Measurements from ENCODE around the gene BGN. TPM values are rescaled to one million over a fixed set of nuclear protein-coding genes. Genes with fewer than 3 reads are reported as not detected.

BGN gene
- total RNA-seq, 1 donor from 2014 or later: 0.69 TPM

GRCh38 chrX:153469811-153470410 lies 24.9 kb upstream of the BGN start:
- TF ChIP-seq, protein P1, sequence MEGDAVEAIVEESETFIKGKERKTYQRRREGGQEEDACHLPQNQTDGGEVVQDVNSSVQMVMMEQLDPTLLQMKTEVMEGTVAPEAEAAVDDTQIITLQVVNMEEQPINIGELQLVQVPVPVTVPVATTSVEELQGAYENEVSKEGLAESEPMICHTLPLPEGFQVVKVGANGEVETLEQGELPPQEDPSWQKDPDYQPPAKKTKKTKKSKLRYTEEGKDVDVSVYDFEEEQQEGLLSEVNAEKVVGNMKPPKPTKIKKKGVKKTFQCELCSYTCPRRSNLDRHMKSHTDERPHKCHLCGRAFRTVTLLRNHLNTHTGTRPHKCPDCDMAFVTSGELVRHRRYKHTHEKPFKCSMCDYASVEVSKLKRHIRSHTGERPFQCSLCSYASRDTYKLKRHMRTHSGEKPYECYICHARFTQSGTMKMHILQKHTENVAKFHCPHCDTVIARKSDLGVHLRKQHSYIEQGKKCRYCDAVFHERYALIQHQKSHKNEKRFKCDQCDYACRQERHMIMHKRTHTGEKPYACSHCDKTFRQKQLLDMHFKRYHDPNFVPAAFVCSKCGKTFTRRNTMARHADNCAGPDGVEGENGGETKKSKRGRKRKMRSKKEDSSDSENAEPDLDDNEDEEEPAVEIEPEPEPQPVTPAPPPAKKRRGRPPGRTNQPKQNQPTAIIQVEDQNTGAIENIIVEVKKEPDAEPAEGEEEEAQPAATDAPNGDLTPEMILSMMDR (conservative IDR thresholded peaks at IDR 0.05; ENCODE audit: low read depth, low read length): no peak
- peak overlapping the region; percentile 73 for H3K4me3 ChIP-seq (ENCODE audit: low read depth, low read length)
- DNase-seq (ENCODE audit: low read depth): no peak

GRCh38 chrX:153470411-153471363 lies 24.1 kb upstream of the BGN start, which contains the start of gene HAUS7:
Gene HAUS7 (minus strand): TSS chrX:153470576. CDS start chrX:153470557, 19 bp downstream.
- peak within 1 kb of the TSS; percentile 73 for H3K4me3 ChIP-seq (ENCODE audit: low read depth, low read length)
- no peak for DNase-seq (ENCODE audit: low read depth)
- TF ChIP-seq, protein P1 (conservative IDR thresholded peaks at IDR 0.05; ENCODE audit: low read depth, low read length): peak; percentile 64

GRCh38 chrX:153471663-153472280 lies 23.0 kb upstream of the BGN start:
- no peak overlapping the region for H3K4me3 ChIP-seq (ENCODE audit: low read depth, low read length)
- TF ChIP-seq, protein P1 (conservative IDR thresholded peaks at IDR 0.05; ENCODE audit: low read depth, low read length): no peak
- no peak for DNase-seq (ENCODE audit: low read depth)

DNA sequence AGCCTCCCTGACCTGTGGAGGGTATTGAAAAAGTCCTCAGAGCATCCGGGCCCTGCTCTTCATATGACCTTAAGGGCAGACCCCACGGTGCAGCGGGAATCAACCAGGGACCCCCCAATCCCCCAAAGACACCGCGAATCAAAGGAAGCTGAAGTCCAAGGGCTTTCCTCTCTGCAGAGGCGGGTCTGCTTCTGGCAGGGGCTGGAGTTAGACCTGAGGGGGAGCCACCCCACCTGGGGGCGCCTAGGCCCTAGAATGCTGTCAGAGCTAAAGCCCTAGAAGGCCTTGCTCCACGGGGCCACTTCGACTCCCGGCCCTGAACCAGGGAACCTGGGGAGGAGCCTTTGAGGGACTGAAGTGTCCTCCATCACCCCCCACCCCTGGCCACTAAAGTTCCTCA lies 21.7 kb upstream of the BGN start:
- no peak overlapping the region for H3K4me3 ChIP-seq (ENCODE audit: low read depth, low read length)
- TF ChIP-seq, protein P1 (conservative IDR thresholded peaks at IDR 0.05; ENCODE audit: low read depth, low read length): no peak
- no peak for DNase-seq (ENCODE audit: low read depth)

DNA sequence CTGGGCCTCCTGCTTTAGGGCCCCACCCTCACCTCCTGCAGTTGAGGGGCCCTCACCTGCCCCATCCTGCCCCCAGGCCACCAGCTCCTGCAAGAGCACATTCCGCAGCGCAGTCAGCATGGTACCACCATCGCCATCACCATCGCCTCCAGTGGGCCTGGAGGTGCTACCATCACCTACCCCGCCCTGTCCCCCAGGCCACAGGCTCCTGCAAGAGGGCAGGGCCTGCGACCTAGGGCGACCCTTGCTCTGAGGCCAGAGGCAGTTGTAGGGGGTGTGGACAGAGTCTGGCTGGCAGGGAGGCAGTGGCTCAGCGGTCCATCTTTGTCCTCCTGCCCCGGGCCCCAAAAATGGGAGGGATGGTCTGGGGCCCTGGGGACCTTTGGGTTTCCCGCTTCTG lies 20.5 kb upstream of the BGN start:
- TF ChIP-seq, protein P1 (conservative IDR thresholded peaks at IDR 0.05; ENCODE audit: low read depth, low read length): no peak
- H3K4me3 ChIP-seq (ENCODE audit: low read depth, low read length): no peak overlapping the region
- DNase-seq (ENCODE audit: low read depth): no peak

GRCh38 chrX:153474718-153475117 lies 20.1 kb upstream of the BGN start:
- no peak for DNase-seq (ENCODE audit: low read depth)
- TF ChIP-seq, protein P1 (conservative IDR thresholded peaks at IDR 0.05; ENCODE audit: low read depth, low read length): no peak
- no peak overlapping the region for H3K4me3 ChIP-seq (ENCODE audit: low read depth, low read length)

Data from epithelial cell of proximal tubule (primary cell).